Activated naive CD8-positive, alpha-beta T cell treated with anti-CD3 and anti-CD28 coated beads, Interleukin-2, amount 10 ng/mL, durations not matched to agents 7 days and 5 days (primary cell): ENCODE measurements around the gene APEX2. TPM values are rescaled to one million over a fixed set of nuclear protein-coding genes. Genes with fewer than 3 reads are reported as not detected.
"Not testable (repeated sequence)": the region's sequence is repeated elsewhere in the genome, so short reads cannot be mapped to it uniquely, and the experiment has no call there.

Experiments
- ATAC-seq: fragments of 150-1000 bp; cut with Tn5 transposase; one replicate; pipeline ENCODE4 v1.10.0; 2021; ENCODE audit warnings: low read depth, moderate library complexity
- POLR2A ChIA-PET: fragments of 350-600 bp; sonication (Branson Sonifier 250); formaldehyde crosslinking; loops from one replicate; lab custom pipeline; 2021; ENCODE audit warnings: antibody characterized with exemption; lab: Charles Lee
- DNase-seq: peaks from one replicate; pipeline ENCODE4 v3.0.0; 2021
- H3K27ac Mint-ChIP-seq: one replicate; pipeline ENCODE4 v1.8.0; 2022; ENCODE audit warnings: mild to moderate bottlenecking, mixed read lengths
- H3K27me3 Mint-ChIP-seq: one replicate; pipeline ENCODE4 v1.8.0; 2022; ENCODE audit warnings: mild to moderate bottlenecking, moderate library complexity, mixed read lengths
- H3K36me3 Mint-ChIP-seq: one replicate; pipeline ENCODE4 v1.8.0; 2021; ENCODE audit warnings: mild to moderate bottlenecking, mixed read lengths
- H3K4me1 Mint-ChIP-seq: one replicate; pipeline ENCODE4 v1.8.0; 2021; ENCODE audit warnings: mixed read lengths
- H3K4me3 Mint-ChIP-seq: one replicate; pipeline ENCODE4 v1.8.0; 2022; ENCODE audit warnings: mild to moderate bottlenecking, moderate library complexity, mixed read lengths
- H3K9me3 Mint-ChIP-seq: one replicate; pipeline ENCODE4 v1.8.0; 2021; ENCODE audit warnings: mixed read lengths
- total RNA-seq, 2 experiments: library from RNA; stranded (reverse); gene quantifications; one replicate each; pipeline ENCODE4 v1.2.3, GENCODE V29; 2021

Gene APEX2
- total RNA-seq, 2 experiments from 2014 or later: 23.7 to 25.2 TPM

DNA sequence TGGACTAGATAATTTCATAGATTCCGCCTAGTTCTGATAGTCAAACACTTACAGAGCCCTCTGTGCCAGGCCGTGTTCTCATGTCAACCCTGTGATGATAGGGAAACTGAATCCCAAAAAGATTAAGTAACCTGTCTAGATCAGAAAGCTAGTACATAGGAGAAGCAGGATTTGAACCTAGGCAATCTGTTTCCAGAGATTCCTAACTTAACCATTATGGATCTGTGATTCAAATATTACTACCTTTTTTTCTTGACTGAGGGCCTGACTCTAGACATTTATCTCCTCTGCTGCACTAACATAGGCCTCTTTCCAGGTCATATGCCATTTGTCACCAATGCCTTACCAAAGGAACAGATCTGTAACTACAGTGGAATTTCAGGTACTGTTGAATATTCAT is 29.1 kb downstream of the APEX2 start:
- H3K4me3 Mint-ChIP-seq: no peak overlapping the region
- no peaks in the 10 kb centered on the region for H3K9me3 Mint-ChIP-seq
- POLR2A ChIA-PET: no interaction called here
- peaks cover 6% of the 10 kb centered on the region for H3K4me1 Mint-ChIP-seq
- no peak for DNase-seq
- no peak for ATAC-seq
- H3K36me3 Mint-ChIP-seq: no peaks in the 10 kb centered on the region
- no peak overlapping the region for H3K27ac Mint-ChIP-seq
- H3K27me3 Mint-ChIP-seq: no peaks in the 10 kb centered on the region

- POLR2A ChIA-PET: no interaction called here
- H3K36me3 Mint-ChIP-seq: no peaks in the 10 kb centered on the region
- no peak within 1 kb of the TSS for H3K4me3 Mint-ChIP-seq
- H3K9me3 Mint-ChIP-seq: no peaks in the 10 kb centered on the region
- H3K27ac Mint-ChIP-seq: no peak within 1 kb of the TSS
- ATAC-seq (no peak), DNase-seq (no peak)
- H3K4me1 Mint-ChIP-seq: peaks cover 6% of the 10 kb centered on the region
- no peaks in the 10 kb centered on the region for H3K27me3 Mint-ChIP-seq
These were observed 30.4 kb downstream of the APEX2 start, which contains the start of gene ALAS2 for GRCh38 chrX:55030271-55031205. TSS of gene ALAS2 (minus strand) at chrX:55030977. CDS start at chrX:55026000, 4,977 bp downstream.

- ATAC-seq (no peak), DNase-seq (no peak)
- H3K27me3 Mint-ChIP-seq: no peaks in the 10 kb centered on the region
- no peak overlapping the region for H3K27ac Mint-ChIP-seq
- H3K9me3 Mint-ChIP-seq: no peaks in the 10 kb centered on the region
- no peak overlapping the region for H3K4me3 Mint-ChIP-seq
- H3K36me3 Mint-ChIP-seq: no peaks in the 10 kb centered on the region
- POLR2A ChIA-PET: no interaction called here
- no peaks in the 10 kb centered on the region for H3K4me1 Mint-ChIP-seq
These were observed 33.3 kb downstream of the APEX2 start for GRCh38 chrX:55033429-55033828.

DNA sequence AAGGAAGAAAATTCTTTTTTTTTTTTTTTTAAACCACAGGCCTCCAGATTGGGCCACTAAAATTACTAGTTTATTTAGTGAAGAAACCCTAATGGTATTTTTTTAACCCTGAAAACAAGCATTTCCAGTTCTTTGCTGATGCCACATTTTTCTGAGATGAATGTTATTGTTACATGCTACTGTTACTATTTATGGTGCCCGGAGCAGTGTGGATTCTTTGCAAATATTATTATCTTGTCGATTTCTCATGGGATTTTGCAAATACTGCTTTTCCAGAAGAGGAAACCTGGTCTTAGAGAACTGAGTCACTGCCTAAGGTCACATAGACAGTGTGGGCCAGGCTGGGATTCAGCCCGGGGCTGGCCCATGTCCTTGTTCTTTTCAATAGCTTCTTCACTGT is 39.3 kb downstream of the APEX2 start:
- no peak for ATAC-seq
- H3K4me3 Mint-ChIP-seq: no peak overlapping the region
- H3K27me3 Mint-ChIP-seq: no peaks in the 10 kb centered on the region
- no peaks in the 10 kb centered on the region for H3K9me3 Mint-ChIP-seq
- no peaks in the 10 kb centered on the region for H3K36me3 Mint-ChIP-seq
- no peak overlapping the region for H3K27ac Mint-ChIP-seq
- POLR2A ChIA-PET: no interaction called here
- DNase-seq: no peak
- no peaks in the 10 kb centered on the region for H3K4me1 Mint-ChIP-seq

DNA sequence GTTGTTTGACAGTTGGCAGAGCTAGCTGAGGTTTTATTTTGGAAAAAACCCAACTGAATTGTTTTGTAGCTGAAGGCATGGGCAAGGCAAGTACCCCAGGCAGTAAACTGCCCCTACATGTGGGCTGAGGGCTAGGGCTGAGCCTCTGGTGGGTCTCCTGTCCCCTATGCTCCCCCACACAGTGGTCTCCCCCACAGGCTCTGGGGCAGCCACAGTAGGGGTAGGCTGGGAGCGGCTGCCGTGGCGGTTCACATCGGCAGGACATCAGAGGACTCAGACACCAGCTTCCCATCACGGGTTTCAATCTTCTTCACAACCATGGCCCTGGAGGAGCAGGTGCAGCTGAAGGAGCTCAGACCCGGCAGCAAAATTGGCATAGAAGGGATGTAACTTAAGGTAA is 41.4 kb downstream of the APEX2 start:
- POLR2A ChIA-PET: no interaction called here
- H3K9me3 Mint-ChIP-seq: no peaks in the 10 kb centered on the region
- ATAC-seq (no peak), DNase-seq (no peak)
- H3K36me3 Mint-ChIP-seq: no peaks in the 10 kb centered on the region
- no peak overlapping the region for H3K4me3 Mint-ChIP-seq
- no peaks in the 10 kb centered on the region for H3K27me3 Mint-ChIP-seq
- H3K27ac Mint-ChIP-seq: no peak overlapping the region
- peaks cover 1% of the 10 kb centered on the region for H3K4me1 Mint-ChIP-seq

GRCh38 chrX:55050599-55050998 is 50.4 kb downstream of the APEX2 start:
- H3K9me3 Mint-ChIP-seq, H3K4me1 Mint-ChIP-seq, H3K27me3 Mint-ChIP-seq, H3K36me3 Mint-ChIP-seq, ATAC-seq, POLR2A ChIA-PET, DNase-seq, H3K27ac Mint-ChIP-seq, H3K4me3 Mint-ChIP-seq: not testable (repeated sequence)

DNA sequence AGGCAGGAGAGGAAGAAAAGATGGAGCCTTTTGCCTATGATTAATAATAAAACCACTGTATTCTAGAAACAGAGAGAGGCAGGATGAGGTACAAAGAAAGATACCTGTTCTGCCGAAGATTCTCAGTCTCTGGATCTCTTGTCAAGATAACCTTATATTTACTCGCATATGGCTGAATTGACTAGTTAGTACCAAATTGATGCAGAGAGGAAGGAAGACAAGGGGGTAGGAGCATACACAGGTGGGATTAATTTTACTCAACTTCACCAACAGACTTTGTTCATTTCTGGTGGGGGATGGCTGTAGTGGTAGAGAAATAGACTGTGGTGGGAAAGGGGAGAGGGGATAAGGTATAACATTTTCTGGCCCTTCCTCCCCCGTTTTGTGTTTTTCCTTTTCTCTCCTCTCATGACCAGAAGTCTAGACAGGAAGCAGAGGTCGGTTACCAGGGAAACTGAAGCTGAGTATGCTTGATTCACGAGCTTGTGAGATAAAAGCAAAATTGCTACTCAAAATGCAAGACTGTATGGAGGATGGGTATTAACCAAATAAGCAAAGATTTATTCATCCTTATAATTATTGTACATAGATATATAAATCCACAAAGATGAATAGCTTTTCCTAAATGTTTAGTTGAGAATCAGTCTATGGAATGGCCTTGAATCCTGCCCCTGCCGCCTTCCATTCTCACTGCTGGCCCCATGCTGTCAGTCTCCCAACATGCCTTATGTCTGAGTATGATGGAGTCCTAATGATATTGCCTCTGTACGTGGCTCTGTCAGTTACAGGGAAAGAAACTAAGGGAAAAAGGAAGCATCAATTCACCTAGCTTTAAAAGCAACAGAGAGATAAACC is 56.9 kb downstream of the APEX2 start:
- Mint-ChIP-seq H3K9me3 (no peaks in the 10 kb centered on the region), H3K27me3 (no peaks in the 10 kb centered on the region), H3K4me3 (peak overlapping the region; percentile 69), H3K36me3 (no peaks in the 10 kb centered on the region), H3K4me1 (peaks cover 11% of the 10 kb centered on the region), H3K27ac (no peak overlapping the region)
- ATAC-seq (peak; percentile 56), DNase-seq (no peak)
- POLR2A ChIA-PET: no interaction called here

- Mint-ChIP-seq H3K36me3 (no peaks in the 10 kb centered on the region), H3K9me3 (no peaks in the 10 kb centered on the region), H3K27ac (no peak overlapping the region), H3K4me1 (peaks cover 11% of the 10 kb centered on the region), H3K4me3 (peak overlapping the region; percentile 69), H3K27me3 (no peaks in the 10 kb centered on the region)
- DNase-seq (no peak), ATAC-seq (no peak)
- POLR2A ChIA-PET: no interaction called here
These were observed 57.6 kb downstream of the APEX2 start for GRCh38 chrX:55057675-55058249.

Other genes starting within 250 kb of the APEX2 start
- gene ITIH6, start 202.1 kb upstream of the APEX2 start, total RNA-seq: not detected
- gene MAGED2, start 192.6 kb upstream of the APEX2 start, total RNA-seq: 10 to 100 TPM; 76.6 to 77.3 TPM
- gene TRO, start 79.5 kb upstream of the APEX2 start, total RNA-seq: 1 to 10 TPM; 3.6 to 3.9 TPM
- gene PFKFB1, start 6.2 kb upstream of the APEX2 start, total RNA-seq: under 1 TPM; 0.44 to 0.65 TPM
- not detected for gene ALAS2, start 30.6 kb downstream of the APEX2 start, total RNA-seq
- gene PAGE2B, start 74.7 kb downstream of the APEX2 start, total RNA-seq: 1 to 10 TPM in 1 of 2 experiments, under 1 TPM in 1; 0.77 to 1.9 TPM
- not detected for gene PAGE2, start 88.7 kb downstream of the APEX2 start, total RNA-seq
- under 1 TPM; 0.83 to 0.85 TPM for gene PAGE5, start 220.0 kb downstream of the APEX2 start, total RNA-seq